SK-N-SH (cell line): ENCODE results near the gene SF3A1. TPM values are rescaled to one million over a fixed set of nuclear protein-coding genes. Genes with fewer than 3 reads are reported as not detected.

ENCODE experiments used
- CTCF ChIA-PET: fragments of 300-600, 350-600 bp; formaldehyde crosslinking; extraction: SDS; loops from one replicate; lab custom pipeline; 2021; lab: Yijun Ruan, JAX
- POLR2A ChIA-PET: fragments of 350-600 bp; sonication (Branson Sonifier 250); formaldehyde crosslinking; extraction: SDS; loops from one replicate; lab custom pipeline; 2020; ENCODE audit warnings: antibody characterized with exemption, inconsistent platforms; lab: Yijun Ruan, JAX
- DNase-seq: peaks from one replicate; pipeline ENCODE4 v3.0.0; 2012
- H2AFZ ChIP-seq: fragments of 200-600 bp; sonication (generic); 2 replicates; pipeline ENCODE4 v1.8.1; 2016; ENCODE audit warnings: antibody characterized with exemption, mild to moderate bottlenecking, low read depth
- H3F3A ChIP-seq: fragments of 200-600 bp; sonication (generic); replicated peaks from 2 replicates; pipeline ENCODE3; 2016; ENCODE audit warnings: antibody characterized with exemption, mild to moderate bottlenecking; ENCODE audit not compliant: insufficient read depth
- H3K27ac ChIP-seq, 2 experiments: fragments of 200-500 bp in 1 of 2; fragments of 200-600 bp in 1 of 2; sonication (Bioruptor generic) in 1 of 2; sonication (generic), shearing (Covaris generic) in 1 of 2; 2 replicates each; pipeline versions ENCODE4 v1.5.1 to v1.6.1; 2014 to 2016; ENCODE audit warnings: low read depth in 2 of 2, inconsistent platforms in 1 of 2, low read length in 1 of 2, mild to moderate bottlenecking in 1 of 2, mixed read lengths in 1 of 2
- H3K27me3 ChIP-seq: fragments of 200-600 bp; sonication (generic), shearing (Covaris generic); 2 replicates; pipeline ENCODE4 v1.6.1; 2016; ENCODE audit warnings: mixed run types; ENCODE audit not compliant: insufficient read depth
- H3K36me3 ChIP-seq, 2 experiments: fragments of 200-500 bp in 1 of 2; fragments of 200-600 bp in 1 of 2; sonication (Bioruptor generic) in 1 of 2; sonication (generic) in 1 of 2; replicated peaks in 1 of 2; 2 replicates each; pipeline versions ENCODE3 to v1.5.1; 2014 to 2016; ENCODE audit warnings: low read length in 1 of 2, mild to moderate bottlenecking in 1 of 2; ENCODE audit not compliant: insufficient read depth in 2 of 2, control insufficient read depth in 1 of 2
- H3K4me1 ChIP-seq, 2 experiments: fragments of 200-500 bp in 1 of 2; fragments of 200-600 bp in 1 of 2; sonication (Bioruptor generic) in 1 of 2; sonication (generic), shearing (Covaris generic) in 1 of 2; 2 replicates each; pipeline versions ENCODE4 v1.5.1 to v1.6.1; 2014 to 2016; ENCODE audit warnings: low read depth in 1 of 2, low read length in 1 of 2, mixed run types in 1 of 2; ENCODE audit not compliant: insufficient read depth in 2 of 2, control insufficient read depth in 1 of 2
- H3K4me2 ChIP-seq: fragments of 200-600 bp; sonication (generic), shearing (Covaris generic); 2 replicates; pipeline ENCODE4 v1.6.1; 2017; ENCODE audit warnings: mixed run types
- H3K4me3 ChIP-seq, 2 experiments: fragments of 200-500 bp in 1 of 2; fragments of 200-600 bp in 1 of 2; sonication (Bioruptor generic) in 1 of 2; sonication (generic), shearing (Covaris generic) in 1 of 2; 2 replicates each; pipeline versions ENCODE4 v1.5.1 to v1.8.1; 2014 to 2016; ENCODE audit warnings: low read depth in 2 of 2, inconsistent platforms in 1 of 2, low read length in 1 of 2, mild to moderate bottlenecking in 1 of 2, mixed read lengths in 1 of 2, moderate library complexity in 1 of 2
- H3K79me2 ChIP-seq: fragments of 200-600 bp; sonication (generic); 2 replicates; pipeline ENCODE4 v1.8.1; 2017; ENCODE audit warnings: mild to moderate bottlenecking; ENCODE audit not compliant: insufficient read depth
- H3K9ac ChIP-seq: fragments of 200-600 bp; sonication (generic); 2 replicates; pipeline ENCODE4 v1.6.1; 2017; ENCODE audit warnings: mixed run types
- H3K9me2 ChIP-seq: fragments of 200-600 bp; sonication (generic); 2 replicates; pipeline ENCODE4 v1.6.1; 2017; ENCODE audit warnings: mixed run types
- H3K9me3 ChIP-seq: fragments of 200-600 bp; sonication (generic); 2 replicates; pipeline ENCODE4 v1.6.1; 2017; ENCODE audit warnings: mixed run types, mild to moderate bottlenecking, moderate library complexity
- H4K20me1 ChIP-seq: fragments of 200-600 bp; sonication (generic); 2 replicates; pipeline ENCODE4 v1.6.1; 2017; ENCODE audit warnings: mild to moderate bottlenecking, mixed run types; ENCODE audit not compliant: insufficient read depth
- CTCF ChIP-seq: fragments of 200-600 bp; sonication (generic); IDR thresholded peaks from 2 replicates; pipeline ENCODE4 v1.6.1; 2017; ENCODE audit warnings: antibody characterized with exemption, mild to moderate bottlenecking, moderate library complexity
- EP300 ChIP-seq, 2 experiments: IDR thresholded peaks; 2 replicates each; pipeline versions ENCODE4 v1.4.0 to v1.6.1; 2012; ENCODE audit warnings: borderline replicate concordance in 1 of 2, low read depth in 1 of 2, low read length in 1 of 2
- FOSL2 ChIP-seq: IDR thresholded peaks from 2 replicates; pipeline ENCODE4 v1.4.0; 2012; ENCODE audit warnings: low read depth, mild to moderate bottlenecking, moderate library complexity, borderline replicate concordance
- FOXJ3 ChIP-seq: sonication (generic); formaldehyde crosslinking; IDR thresholded peaks from 2 replicates; pipeline ENCODE4 v1.5.1; 2020; ENCODE audit warnings: mild to moderate bottlenecking, missing genetic modification reagents
- GABPA ChIP-seq: IDR thresholded peaks from 2 replicates; pipeline ENCODE4 v1.4.0; 2012; ENCODE audit warnings: low read depth, mild to moderate bottlenecking
- IRF3 ChIP-seq: fragments of 150-350 bp; IDR thresholded peaks from 2 replicates; pipeline ENCODE4 v1.6.1; 2016; ENCODE audit warnings: mild to moderate bottlenecking, low read depth, low read length
- MXI1 ChIP-seq: IDR thresholded peaks from 2 replicates; pipeline ENCODE4 v1.6.1; 2012; ENCODE audit warnings: mild to moderate bottlenecking, low read depth, low read length, improper control_type of control experiment
- NRF1 ChIP-seq: IDR thresholded peaks from 2 replicates; pipeline ENCODE4 v1.6.1; 2012; ENCODE audit warnings: low read depth, mild to moderate bottlenecking, low read length
- POLR2AphosphoS5 ChIP-seq: IDR thresholded peaks from 2 replicates; pipeline ENCODE4 v1.6.1; 2012; ENCODE audit warnings: low read depth, low read length
- RCOR1 ChIP-seq: fragments of 150-350 bp; IDR thresholded peaks from 2 replicates; pipeline ENCODE4 v1.6.1; 2017; ENCODE audit warnings: antibody characterized with exemption, low read length
- RFX5 ChIP-seq: IDR thresholded peaks from 2 replicates; pipeline ENCODE4 v1.6.1; 2012; ENCODE audit warnings: mild to moderate bottlenecking, improper control_type of control experiment, low read length
- YY1 ChIP-seq: IDR thresholded peaks from 2 replicates; pipeline ENCODE4 v1.4.0; 2012; ENCODE audit warnings: low read depth, mild to moderate bottlenecking
- WGBS: methylation state at CpG from one replicate; pipeline ENCODE4 v1.1.6; 2017; ENCODE audit warnings: low lambda C conversion rate; 5-methylcytosine and 5-hydroxymethylcytosine counted together
- polyA plus RNA-seq, 3 experiments: library from polyadenylated mRNA; depleted of rRNA; stranded (reverse); fragments of >200 nt; gene quantifications; 2 replicates each; pipeline ENCODE4 v1.2.3, GENCODE V29; 2012
- TF ChIP-seq, protein P1 (sequence below): fragments of 150-350 bp; IDR thresholded peaks from 2 replicates; pipeline ENCODE4 v1.6.1; 2017; ENCODE audit warnings: antibody characterized with exemption, low read length, low read depth, borderline replicate concordance
- TF ChIP-seq, protein P2 (sequence below): IDR thresholded peaks from 2 replicates; pipeline ENCODE4 v1.4.0; 2012; ENCODE audit warnings: low read depth, borderline replicate concordance
- TF ChIP-seq, protein P3 (sequence below): IDR thresholded peaks from 2 replicates; pipeline ENCODE4 v1.4.0; 2012; ENCODE audit warnings: low read depth, borderline replicate concordance
- TF ChIP-seq, protein P4 (sequence below): IDR thresholded peaks from 2 replicates; pipeline ENCODE4 v1.4.0; 2012; ENCODE audit warnings: low read depth
- TF ChIP-seq, protein P5 (sequence below): IDR thresholded peaks from 2 replicates; pipeline ENCODE4; 2012

The SF3A1 gene
- polyA plus RNA-seq, 1 of the 3 experiments (the other 2 are of a cell fraction) = 75.2 TPM

DNA sequence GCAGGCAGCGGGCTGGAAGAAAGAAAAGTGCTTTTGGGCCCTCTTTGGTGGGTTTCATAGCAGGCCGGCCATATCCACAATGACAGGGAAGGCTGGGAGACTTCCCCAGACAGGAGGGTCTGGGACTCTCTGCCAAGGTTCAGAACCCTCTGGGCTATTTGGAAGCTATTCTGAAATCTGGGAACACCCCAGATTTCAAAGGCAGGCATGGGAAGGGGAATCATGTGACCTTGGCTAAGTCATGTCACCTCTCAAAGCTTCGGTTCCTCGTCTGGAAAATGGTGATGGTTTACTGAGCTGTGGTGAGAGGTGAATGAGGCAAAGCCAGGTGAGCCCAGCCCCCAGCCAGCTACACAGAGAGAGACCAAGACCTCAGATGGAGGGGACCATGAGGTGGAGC lies 72.0 kb downstream of the SF3A1 start:
- ChIA-PET POLR2A (no interaction called here), CTCF (interaction anchor here (1.7 to 12.9 kb wide), 4 partner anchors 10 to 176 kb away, joined by 4 to 228 read pairs (median 14); partner anchors contain the start of genes RNF215 and SEC14L2)
- H3K4me3 ChIP-seq = no peak overlapping the region
- no peak overlapping the region for H3K27ac ChIP-seq
- H3K9ac ChIP-seq = no peak overlapping the region
- H3K36me3 ChIP-seq = peaks cover 0 to 2% of the 10 kb centered on the region in 2 experiments
- DNase-seq = no peak
- H2AFZ ChIP-seq = no peak overlapping the region
- WGBS = 94% methylated on average over 4 of the region's 4 CpGs
- H3K27me3 ChIP-seq = no peaks in the 10 kb centered on the region
- H3K4me2 ChIP-seq = no peak overlapping the region
- peaks cover 4% of the 10 kb centered on the region; the same call in 1 of the 2 replicates for H4K20me1 ChIP-seq
- H3F3A ChIP-seq = peaks cover 17% of the 10 kb centered on the region
- H3K79me2 ChIP-seq = no peaks in the 10 kb centered on the region
- TF ChIP-seq NRF1 (no peak), FOXJ3 (CRISPR knock-in tag) (no peak), YY1 (no peak), EP300 (IDR thresholded peaks at IDR 0.05; ENCODE audit: borderline replicate concordance in 1 of 2, low read depth in 1 of 2, low read length in 1 of 2) (no peak)
- TF ChIP-seq, protein P1, sequence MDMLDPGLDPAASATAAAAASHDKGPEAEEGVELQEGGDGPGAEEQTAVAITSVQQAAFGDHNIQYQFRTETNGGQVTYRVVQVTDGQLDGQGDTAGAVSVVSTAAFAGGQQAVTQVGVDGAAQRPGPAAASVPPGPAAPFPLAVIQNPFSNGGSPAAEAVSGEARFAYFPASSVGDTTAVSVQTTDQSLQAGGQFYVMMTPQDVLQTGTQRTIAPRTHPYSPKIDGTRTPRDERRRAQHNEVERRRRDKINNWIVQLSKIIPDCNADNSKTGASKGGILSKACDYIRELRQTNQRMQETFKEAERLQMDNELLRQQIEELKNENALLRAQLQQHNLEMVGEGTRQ = no peak
- TF ChIP-seq, protein P2, sequence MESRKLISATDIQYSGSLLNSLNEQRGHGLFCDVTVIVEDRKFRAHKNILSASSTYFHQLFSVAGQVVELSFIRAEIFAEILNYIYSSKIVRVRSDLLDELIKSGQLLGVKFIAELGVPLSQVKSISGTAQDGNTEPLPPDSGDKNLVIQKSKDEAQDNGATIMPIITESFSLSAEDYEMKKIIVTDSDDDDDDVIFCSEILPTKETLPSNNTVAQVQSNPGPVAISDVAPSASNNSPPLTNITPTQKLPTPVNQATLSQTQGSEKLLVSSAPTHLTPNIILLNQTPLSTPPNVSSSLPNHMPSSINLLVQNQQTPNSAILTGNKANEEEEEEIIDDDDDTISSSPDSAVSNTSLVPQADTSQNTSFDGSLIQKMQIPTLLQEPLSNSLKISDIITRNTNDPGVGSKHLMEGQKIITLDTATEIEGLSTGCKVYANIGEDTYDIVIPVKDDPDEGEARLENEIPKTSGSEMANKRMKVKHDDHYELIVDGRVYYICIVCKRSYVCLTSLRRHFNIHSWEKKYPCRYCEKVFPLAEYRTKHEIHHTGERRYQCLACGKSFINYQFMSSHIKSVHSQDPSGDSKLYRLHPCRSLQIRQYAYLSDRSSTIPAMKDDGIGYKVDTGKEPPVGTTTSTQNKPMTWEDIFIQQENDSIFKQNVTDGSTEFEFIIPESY = no peak
- TF ChIP-seq, protein P3, sequence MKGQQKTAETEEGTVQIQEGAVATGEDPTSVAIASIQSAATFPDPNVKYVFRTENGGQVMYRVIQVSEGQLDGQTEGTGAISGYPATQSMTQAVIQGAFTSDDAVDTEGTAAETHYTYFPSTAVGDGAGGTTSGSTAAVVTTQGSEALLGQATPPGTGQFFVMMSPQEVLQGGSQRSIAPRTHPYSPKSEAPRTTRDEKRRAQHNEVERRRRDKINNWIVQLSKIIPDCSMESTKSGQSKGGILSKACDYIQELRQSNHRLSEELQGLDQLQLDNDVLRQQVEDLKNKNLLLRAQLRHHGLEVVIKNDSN = no peak
- no peaks in the 10 kb centered on the region for H3K9me2 ChIP-seq
- H3K9me3 ChIP-seq = no peaks in the 10 kb centered on the region
- peaks cover 0 to 11% of the 10 kb centered on the region in 2 experiments; a peak in 1 of 4 replicates for H3K4me1 ChIP-seq

- Histone ChIP-seq H2AFZ (no peak overlapping the region), H4K20me1 (peaks cover 4% of the 10 kb centered on the region; the same call in 1 of the 2 replicates), H3K4me1 (peaks cover 0 to 11% of the 10 kb centered on the region in 2 experiments; a peak in 1 of 4 replicates), H3F3A (peaks cover 17% of the 10 kb centered on the region), H3K27me3 (no peaks in the 10 kb centered on the region), H3K27ac (no peak overlapping the region), H3K9me3 (no peaks in the 10 kb centered on the region), H3K36me3 (peaks cover 0 to 2% of the 10 kb centered on the region in 2 experiments), H3K9ac (no peak overlapping the region), H3K4me3 (no peak overlapping the region), H3K4me2 (no peak overlapping the region), H3K79me2 (no peaks in the 10 kb centered on the region), H3K9me2 (no peaks in the 10 kb centered on the region)
- no peak for DNase-seq
- WGBS = 79% methylated on average over 6 of the region's 9 CpGs
- ChIA-PET CTCF (interaction anchor here (0.6 to 12.9 kb wide), 6 partner anchors 21 to 176 kb away, joined by 3 to 228 read pairs (median 9); partner anchors contain the start of genes RNF215 and SEC14L2), POLR2A (no interaction called here)
- no peak for TF ChIP-seq FOSL2
- no peak for TF ChIP-seq CTCF
- TF ChIP-seq FOXJ3 (CRISPR knock-in tag) = no peak
- TF ChIP-seq IRF3 = no peak
- TF ChIP-seq GABPA = no peak
- TF ChIP-seq, protein P4, sequence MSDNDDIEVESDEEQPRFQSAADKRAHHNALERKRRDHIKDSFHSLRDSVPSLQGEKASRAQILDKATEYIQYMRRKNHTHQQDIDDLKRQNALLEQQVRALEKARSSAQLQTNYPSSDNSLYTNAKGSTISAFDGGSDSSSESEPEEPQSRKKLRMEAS = no peak
- TF ChIP-seq, protein P5, sequence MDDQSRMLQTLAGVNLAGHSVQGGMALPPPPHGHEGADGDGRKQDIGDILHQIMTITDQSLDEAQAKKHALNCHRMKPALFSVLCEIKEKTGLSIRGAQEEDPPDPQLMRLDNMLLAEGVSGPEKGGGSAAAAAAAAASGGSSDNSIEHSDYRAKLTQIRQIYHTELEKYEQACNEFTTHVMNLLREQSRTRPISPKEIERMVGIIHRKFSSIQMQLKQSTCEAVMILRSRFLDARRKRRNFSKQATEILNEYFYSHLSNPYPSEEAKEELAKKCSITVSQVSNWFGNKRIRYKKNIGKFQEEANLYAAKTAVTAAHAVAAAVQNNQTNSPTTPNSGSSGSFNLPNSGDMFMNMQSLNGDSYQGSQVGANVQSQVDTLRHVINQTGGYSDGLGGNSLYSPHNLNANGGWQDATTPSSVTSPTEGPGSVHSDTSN = no peak
- TF ChIP-seq MXI1 = no peak
- TF ChIP-seq POLR2AphosphoS5 = no peak
- no peak for TF ChIP-seq RFX5
- no peak for TF ChIP-seq RCOR1
These were observed 72.5 kb downstream of the SF3A1 start for GRCh38 chr22:30284172-30284571.
